Subcutaneous abdominal adipose tissue (tissue), 5 donors: ENCODE results near the gene NEUROG1.

Experiments
- H3K27ac ChIP-seq: one replicate; pipeline ENCODE4 v1.7.0; 2013; ENCODE audit warnings: low read depth, mild to moderate bottlenecking, inconsistent platforms, low read length, moderate library complexity
- H3K27me3 ChIP-seq, 5 donors: one replicate each; pipeline ENCODE4 v1.7.0; 2013; ENCODE audit warnings: low read length in 5 of 5, inconsistent platforms in 1 of 5; ENCODE audit not compliant: control insufficient read depth in 5 of 5, insufficient read depth in 4 of 5
- H3K36me3 ChIP-seq, 5 donors: one replicate each; pipeline ENCODE4 v1.7.0; 2013; ENCODE audit warnings: low read length in 5 of 5; ENCODE audit not compliant: control insufficient read depth in 5 of 5, insufficient read depth in 5 of 5
- H3K4me1 ChIP-seq, 5 donors: one replicate each; pipeline ENCODE4 v1.7.0; 2013; ENCODE audit warnings: low read length in 5 of 5, mild to moderate bottlenecking in 3 of 5, moderate library complexity in 1 of 5; ENCODE audit not compliant: control insufficient read depth in 5 of 5, insufficient read depth in 5 of 5
- H3K4me3 ChIP-seq, 5 donors: one replicate each; pipeline ENCODE4 v1.7.0; 2013; ENCODE audit warnings: low read length in 5 of 5, low read depth in 1 of 5
- H3K9ac ChIP-seq, 5 donors: one replicate each; pipeline ENCODE4 v1.7.0; 2013; ENCODE audit warnings: low read length in 5 of 5, mild to moderate bottlenecking in 4 of 5, moderate library complexity in 3 of 5
- H3K9me3 ChIP-seq, 5 donors: one replicate each; pipeline ENCODE4 v1.7.0; 2013; ENCODE audit warnings: low read length in 5 of 5; ENCODE audit not compliant: control insufficient read depth in 5 of 5
- donor health status: healthy.
- donor health status: healthy.
- donor health status: healthy.
- donor health status: healthy.
- donor health status: healthy.

The NEUROG1 gene, protein sequence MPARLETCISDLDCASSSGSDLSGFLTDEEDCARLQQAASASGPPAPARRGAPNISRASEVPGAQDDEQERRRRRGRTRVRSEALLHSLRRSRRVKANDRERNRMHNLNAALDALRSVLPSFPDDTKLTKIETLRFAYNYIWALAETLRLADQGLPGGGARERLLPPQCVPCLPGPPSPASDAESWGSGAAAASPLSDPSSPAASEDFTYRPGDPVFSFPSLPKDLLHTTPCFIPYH

DNA sequence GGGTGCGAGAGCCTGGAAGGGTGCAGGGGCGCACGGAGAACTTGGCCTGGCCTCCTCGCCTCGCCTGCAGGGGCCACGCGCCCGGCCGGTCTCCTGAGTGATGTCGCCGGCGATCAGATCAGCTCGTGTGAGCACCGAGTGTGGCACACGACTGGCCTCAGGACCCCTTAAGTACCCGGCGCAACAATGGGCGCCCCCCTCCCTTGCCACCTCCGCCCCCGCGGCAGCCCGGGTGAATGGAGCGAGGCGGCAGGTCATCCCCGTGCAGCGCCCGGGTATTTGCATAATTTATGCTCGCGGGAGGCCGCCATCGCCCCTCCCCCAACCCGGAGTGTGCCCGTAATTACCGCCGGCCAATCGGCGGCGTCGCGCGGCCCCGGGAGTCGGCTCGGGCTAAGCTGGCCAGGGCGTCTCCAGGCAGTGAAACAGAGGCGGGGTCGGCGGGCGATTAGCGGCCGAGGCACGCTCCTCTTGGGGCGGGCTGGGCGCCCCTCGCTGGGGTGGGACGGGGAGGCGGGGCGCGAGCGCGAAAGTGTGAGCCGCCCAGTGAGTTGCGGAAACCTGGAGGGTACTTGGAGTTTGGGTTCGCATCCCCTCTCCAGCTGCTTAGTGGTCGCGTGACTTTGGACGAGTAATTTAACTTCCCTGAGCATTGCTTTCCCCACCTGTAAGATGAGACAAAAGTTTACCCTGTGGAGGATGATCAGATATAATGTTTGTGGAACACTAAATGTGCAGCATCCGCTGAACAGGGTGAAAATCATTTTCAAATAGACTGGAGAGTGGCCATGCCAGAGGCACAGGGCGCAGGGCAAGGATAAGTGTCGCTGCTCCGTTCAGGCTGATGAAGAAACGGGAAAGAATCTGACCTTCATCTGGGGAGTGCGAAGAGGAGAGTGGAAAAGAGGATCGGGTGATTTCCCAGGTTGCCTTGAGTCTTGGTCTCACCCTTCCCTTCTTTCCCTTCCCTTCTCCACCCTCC, at the start of gene NEUROG1:
Gene NEUROG1, minus strand, starts transcription at position 145 of the 982 bp plus-strand sequence. CDS start 274 bp downstream, outside the sequence.
- peaks cover 48 to 87% (median 70%) of the 10 kb centered on the region in 5 donors for H3K27me3 ChIP-seq

GRCh38 chr5:135584918-135585317, 49.2 kb upstream of the NEUROG1 start:
- Histone ChIP-seq H3K4me1 (no peaks in the 10 kb centered on the region), H3K27me3 (peaks cover 3 to 30% (median 19%) of the 10 kb centered on the region in 5 donors), H3K36me3 (no peaks in the 10 kb centered on the region), H3K27ac (no peak overlapping the region), H3K4me3 (no peak overlapping the region), H3K9ac (no peak overlapping the region), H3K9me3 (no peaks in the 10 kb centered on the region)

More for the DNA sequence above, at the start of gene NEUROG1:
- H3K36me3 ChIP-seq = no peaks in the 10 kb centered on the region
- no peak within 1 kb of the TSS for H3K27ac ChIP-seq
- peaks cover 0 to 21% (median 18%) of the 10 kb centered on the region in 5 donors for H3K4me1 ChIP-seq
- H3K9me3 ChIP-seq = peaks cover 0 to 13% (median 0%) of the 10 kb centered on the region in 5 donors
- H3K4me3 ChIP-seq = peak within 1 kb of the TSS in 4 of 5 donors; percentile 6 to 39 (median 28)
- no peak within 1 kb of the TSS for H3K9ac ChIP-seq

DNA sequence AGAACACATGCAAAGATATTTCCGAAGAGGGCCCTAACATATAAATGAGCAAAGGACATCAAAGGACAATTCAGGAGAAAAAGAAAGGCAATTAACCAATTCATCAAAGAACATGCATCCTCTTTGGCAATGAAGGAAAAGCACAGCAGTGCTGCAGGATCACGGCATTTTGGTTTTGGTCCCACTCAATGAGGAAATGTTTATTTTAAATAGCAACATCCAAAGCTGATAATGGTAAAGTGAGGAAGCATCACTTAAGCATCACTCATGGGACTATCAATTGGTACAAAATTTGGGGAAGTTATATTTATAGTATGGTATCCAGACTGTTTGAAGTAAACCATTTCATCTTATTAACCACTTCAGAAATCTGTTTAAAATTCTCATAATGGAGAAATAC, 48.5 kb upstream of the NEUROG1 start:
- Histone ChIP-seq H3K27me3 (peaks cover 3 to 36% (median 24%) of the 10 kb centered on the region in 5 donors), H3K9ac (no peak overlapping the region), H3K4me1 (peaks cover 0 to under 1% (median 0%) of the 10 kb centered on the region in 5 donors), H3K4me3 (no peak overlapping the region), H3K27ac (no peak overlapping the region), H3K36me3 (no peaks in the 10 kb centered on the region), H3K9me3 (no peaks in the 10 kb centered on the region)

DNA sequence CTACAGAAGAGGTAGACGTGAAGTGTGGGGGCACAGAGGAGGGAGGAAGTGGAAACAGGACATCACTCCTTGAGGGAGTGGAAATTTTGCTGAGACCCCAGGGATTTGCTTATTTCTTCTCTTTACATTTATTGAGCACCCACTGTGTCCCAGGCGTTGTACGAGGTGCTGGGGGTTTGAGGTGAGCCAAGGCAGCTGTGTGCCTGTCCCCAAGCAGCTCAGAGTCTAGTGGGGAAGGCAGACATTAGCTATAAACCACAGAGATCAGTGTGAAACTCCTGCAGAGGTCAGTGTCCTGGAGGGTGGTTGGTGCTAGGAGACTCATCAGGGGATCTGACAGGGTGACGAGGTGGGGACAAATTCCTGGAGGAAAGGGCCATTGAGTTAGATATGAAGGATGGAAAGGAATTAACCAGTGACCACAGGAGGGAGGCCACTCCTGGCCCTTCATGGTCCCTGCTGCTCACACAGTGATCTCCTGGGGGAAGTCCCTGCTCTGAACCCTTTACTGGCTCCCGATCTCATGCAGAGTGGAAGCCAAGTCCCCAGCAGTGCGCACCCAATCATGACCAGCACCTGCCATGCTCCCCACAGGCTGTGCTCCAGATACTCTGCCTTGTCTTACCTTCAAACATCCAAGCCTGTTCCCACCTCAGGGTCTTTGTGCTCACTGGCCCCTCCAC, 46.5 kb upstream of the NEUROG1 start:
- Histone ChIP-seq H3K36me3 (no peaks in the 10 kb centered on the region), H3K27me3 (peaks cover 16 to 56% (median 44%) of the 10 kb centered on the region in 5 donors), H3K27ac (no peak overlapping the region), H3K9ac (no peak overlapping the region), H3K9me3 (no peaks in the 10 kb centered on the region), H3K4me1 (peaks cover 0 to 12% (median 9%) of the 10 kb centered on the region in 5 donors), H3K4me3 (no peak overlapping the region)

DNA sequence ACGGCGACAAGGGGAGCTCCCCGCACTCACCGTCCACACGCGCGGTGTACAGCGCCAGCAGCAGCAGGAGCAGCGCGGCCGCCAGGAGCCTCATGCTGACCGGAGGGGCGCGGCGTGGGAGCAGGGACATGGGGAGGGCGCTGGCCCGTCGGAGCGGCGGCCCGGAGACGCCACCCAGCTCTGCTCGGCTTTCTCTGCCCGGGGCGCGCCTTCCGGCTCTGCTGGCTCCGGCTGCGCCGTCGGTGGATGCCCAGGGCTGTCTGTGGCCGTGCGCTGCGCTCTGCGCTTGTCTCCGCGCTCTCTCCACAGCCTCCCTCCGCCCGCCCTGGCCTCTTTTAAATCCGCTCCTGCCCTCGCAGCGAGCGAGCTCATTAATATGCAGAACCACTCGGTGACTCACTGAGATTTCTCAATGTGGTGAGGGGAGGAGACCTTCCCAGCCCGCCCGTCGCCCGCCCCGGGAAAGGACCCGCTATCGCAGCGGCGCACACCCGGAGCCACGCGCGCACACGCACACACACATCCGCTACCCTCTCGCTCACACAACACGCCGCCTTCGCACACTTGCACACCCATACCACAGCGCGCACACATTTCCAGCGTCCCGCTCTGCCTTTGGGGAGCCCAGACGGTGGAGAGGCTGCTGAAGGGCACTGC, 43.0 kb upstream of the NEUROG1 start, which contains the start of gene CXCL14:
Gene CXCL14, minus strand, starts transcription at position 307 of the 657 bp plus-strand sequence. Its CDS starts 213 bp downstream, at position 94.
- Histone ChIP-seq H3K27me3 (peaks cover 19 to 59% (median 53%) of the 10 kb centered on the region in 5 donors), H3K9me3 (no peaks in the 10 kb centered on the region), H3K4me3 (peak within 1 kb of the TSS; percentile 48 to 70 (median 56)), H3K4me1 (peaks cover 0 to 18% (median 11%) of the 10 kb centered on the region in 5 donors), H3K36me3 (peaks cover 0 to under 1% (median 0%) of the 10 kb centered on the region in 5 donors), H3K27ac (no peak within 1 kb of the TSS), H3K9ac (peak within 1 kb of the TSS in 1 of 5 donors; percentile 58)

GRCh38 chr5:135578305-135578684, 42.5 kb upstream of the NEUROG1 start:
- H3K36me3 ChIP-seq = peaks cover 0 to 5% (median 0%) of the 10 kb centered on the region in 5 donors
- H3K4me3 ChIP-seq = peak overlapping the region in 4 of 5 donors; percentile 55 to 70 (median 60)
- peaks cover 0 to 18% (median 11%) of the 10 kb centered on the region in 5 donors for H3K4me1 ChIP-seq
- peak overlapping the region in 1 of 5 donors; percentile 58 for H3K9ac ChIP-seq
- no peaks in the 10 kb centered on the region for H3K9me3 ChIP-seq
- H3K27ac ChIP-seq = no peak overlapping the region
- H3K27me3 ChIP-seq = peaks cover 19 to 56% (median 53%) of the 10 kb centered on the region in 5 donors

DNA sequence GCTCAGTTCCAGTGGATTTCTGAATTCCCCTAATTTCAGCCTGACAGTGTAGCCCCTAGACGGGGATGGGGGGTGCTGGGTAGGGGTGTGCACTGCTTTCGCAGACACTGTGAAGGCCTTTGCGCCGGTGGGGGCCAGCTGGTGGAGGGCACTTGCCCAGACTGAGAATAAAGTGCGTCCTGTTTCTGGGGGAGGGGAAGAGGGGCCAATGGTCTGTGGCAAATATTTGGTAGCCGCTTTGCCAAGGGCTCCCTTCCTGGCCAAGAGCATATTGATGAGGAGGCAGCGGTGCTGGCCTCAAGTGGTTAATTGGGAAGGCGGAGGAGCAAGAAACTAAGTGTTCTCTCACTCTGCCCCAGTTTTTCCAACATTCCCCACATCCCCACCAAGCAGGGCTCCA, 41.7 kb upstream of the NEUROG1 start:
- H3K27me3 ChIP-seq = peaks cover 19 to 49% (median 46%) of the 10 kb centered on the region in 5 donors
- peaks cover 0 to 5% (median 0%) of the 10 kb centered on the region in 5 donors for H3K36me3 ChIP-seq

DNA sequence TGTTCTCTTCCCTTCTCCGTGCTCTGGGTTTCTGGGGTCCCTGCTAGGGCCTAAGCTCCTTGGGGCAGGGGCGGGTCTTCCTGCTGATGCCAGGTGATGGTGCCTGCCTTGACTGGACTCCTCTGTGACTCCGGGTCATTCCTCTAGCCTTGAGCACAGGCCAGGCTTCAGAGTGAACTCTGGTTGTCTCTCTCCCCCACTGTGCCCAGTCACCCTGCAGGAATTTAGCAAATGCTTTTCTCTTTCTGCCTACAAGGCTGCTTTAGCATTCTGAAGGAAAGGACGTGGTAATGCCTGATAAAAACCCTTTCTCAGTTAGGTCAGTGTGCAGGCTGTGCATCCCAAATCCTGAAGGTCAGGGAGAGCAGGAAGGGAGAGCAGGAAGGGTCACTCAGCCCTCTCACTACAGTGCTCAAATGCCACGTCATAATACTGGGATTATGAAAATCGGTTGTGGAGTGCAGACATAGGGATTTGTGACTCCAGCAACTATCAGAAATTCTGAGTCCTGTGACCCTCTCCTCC, 40.4 kb upstream of the NEUROG1 start:
- Histone ChIP-seq H3K27me3 (peaks cover 19 to 44% (median 39%) of the 10 kb centered on the region in 5 donors), H3K27ac (no peak overlapping the region), H3K4me1 (peaks cover 0 to 18% (median 11%) of the 10 kb centered on the region in 5 donors), H3K9me3 (no peaks in the 10 kb centered on the region), H3K4me3 (peak overlapping the region; percentile 21 to 70 (median 25)), H3K9ac (no peak overlapping the region), H3K36me3 (peaks cover 0 to 5% (median 0%) of the 10 kb centered on the region in 5 donors)

More for the DNA sequence above, 41.7 kb upstream of the NEUROG1 start:
- Histone ChIP-seq H3K27ac (no peak overlapping the region), H3K9me3 (no peaks in the 10 kb centered on the region), H3K4me3 (peak overlapping the region; percentile 48 to 70 (median 56)), H3K9ac (peak overlapping the region in 1 of 5 donors; percentile 16), H3K4me1 (peaks cover 0 to 18% (median 11%) of the 10 kb centered on the region in 5 donors)

- peaks cover 0 to 18% (median 11%) of the 10 kb centered on the region in 5 donors for H3K4me1 ChIP-seq
- H3K9me3 ChIP-seq = no peaks in the 10 kb centered on the region
- H3K36me3 ChIP-seq = peaks cover 0 to 5% (median 0%) of the 10 kb centered on the region in 5 donors
- peak overlapping the region in 1 of 5 donors; percentile 28 for H3K4me3 ChIP-seq
- H3K27ac ChIP-seq = no peak overlapping the region
- no peak overlapping the region for H3K9ac ChIP-seq
- H3K27me3 ChIP-seq = peaks cover 19 to 41% (median 36%) of the 10 kb centered on the region in 5 donors
Measured at GRCh38 chr5:135574493-135574892, 38.7 kb upstream of the NEUROG1 start.
